PFSK-1 (cell line): Measurements from ENCODE around the gene TRIM8.

Source experiments
- FOXP2 ChIP-seq: optimal IDR thresholded peaks from 2 replicates; pipeline ENCODE3; 2011; ENCODE audit warnings: borderline replicate concordance, control low read depth, inconsistent platforms; ENCODE audit not compliant: insufficient read depth; ENCODE audit errors: extremely low read length, extremely low read depth
- POLR2AphosphoS5 ChIP-seq: IDR thresholded peaks from 2 replicates; pipeline ENCODE4 v1.6.1; 2012; ENCODE audit warnings: low read depth, mild to moderate bottlenecking, control low read depth, low read length, moderate library complexity
- SIN3A ChIP-seq: IDR thresholded peaks from 2 replicates; pipeline ENCODE4 v1.6.1; 2012; ENCODE audit warnings: mild to moderate bottlenecking, low read length, moderate library complexity, borderline replicate concordance; ENCODE audit not compliant: insufficient read depth
- TAF1 ChIP-seq: IDR thresholded peaks from 2 replicates; pipeline ENCODE4 v1.6.1; 2012; ENCODE audit warnings: low read length, control low read depth, borderline replicate concordance; ENCODE audit not compliant: insufficient read depth
- TF ChIP-seq, protein P1 (sequence below), 2 experiments: IDR thresholded peaks; 2 replicates each; pipeline versions ENCODE4 v1.6.1 to v1.8.0; 2011 to 2012; ENCODE audit warnings: low read depth in 2 of 2, low read length in 2 of 2, control low read depth in 1 of 2, inconsistent platforms in 1 of 2, mild to moderate bottlenecking in 1 of 2, moderate library complexity in 1 of 2; ENCODE audit not compliant: insufficient read depth in 1 of 2

Gene TRIM8

DNA sequence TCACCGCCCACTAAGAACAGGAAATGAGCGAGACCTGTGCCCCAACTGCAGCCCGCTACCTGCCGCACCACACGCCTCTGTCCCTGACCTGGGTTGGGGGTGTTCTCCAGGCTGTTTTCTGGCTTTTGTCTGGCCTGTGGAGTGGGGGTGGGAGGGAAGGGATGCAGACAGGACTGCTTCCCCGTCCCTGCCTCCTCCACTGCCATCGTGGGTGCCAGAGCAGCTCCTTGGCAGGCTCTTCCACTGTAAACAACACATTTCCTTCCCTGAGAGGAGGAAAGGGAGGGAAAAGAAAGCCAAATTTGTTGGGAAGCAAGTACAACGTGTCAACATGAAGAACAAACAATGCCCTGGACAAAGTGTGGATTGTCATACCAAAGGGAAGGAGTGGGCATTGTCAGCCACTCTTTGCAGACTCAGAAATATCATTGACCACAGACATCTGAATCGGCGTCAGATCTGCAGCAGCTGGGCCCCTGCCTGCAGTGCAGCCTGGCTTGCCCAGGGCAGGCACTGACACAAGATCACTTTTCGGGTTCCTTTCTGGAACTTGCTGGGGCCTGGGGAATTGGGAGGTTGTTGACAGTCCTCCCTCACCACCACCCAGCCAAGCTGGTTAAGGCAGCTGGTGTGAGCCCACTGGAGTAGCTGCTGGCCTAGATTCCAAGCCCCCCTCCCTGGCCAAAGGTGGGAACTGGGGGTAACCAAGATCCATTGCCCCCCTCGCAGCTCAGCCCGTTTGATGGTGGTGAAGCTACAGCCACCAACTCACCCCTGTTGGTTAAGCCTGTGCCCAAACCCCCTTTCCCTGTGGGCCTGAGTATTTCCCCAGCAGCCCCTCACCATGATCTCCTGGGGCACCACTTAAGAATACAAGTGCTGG, 22.6 kb upstream of the TRIM8 start:
- TF ChIP-seq FOXP2 (no peak), TAF1 (no peak), POLR2AphosphoS5 (no peak)

DNA sequence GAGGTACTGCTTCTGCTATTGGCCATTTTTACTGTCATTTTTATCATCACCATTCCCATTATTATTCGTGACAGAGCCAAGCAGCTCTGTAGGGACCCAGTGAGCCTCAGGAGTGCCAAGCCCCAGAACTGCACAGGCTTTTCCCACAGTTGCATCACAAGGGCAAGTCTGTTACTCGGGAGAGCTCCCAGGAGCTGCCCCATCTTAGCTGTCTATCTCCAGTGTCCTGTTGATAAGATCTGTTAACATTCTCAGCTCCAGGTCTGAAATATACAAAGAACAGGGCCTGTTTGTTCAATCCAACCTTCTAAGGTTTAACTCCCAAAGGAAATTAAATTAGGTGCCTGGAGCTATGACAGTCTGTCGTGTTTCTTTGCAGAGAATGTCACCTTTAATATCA, 20.2 kb upstream of the TRIM8 start:
- TF ChIP-seq FOXP2 (no peak), POLR2AphosphoS5 (no peak), TAF1 (no peak), SIN3A (no peak)
- TF ChIP-seq, protein P1, sequence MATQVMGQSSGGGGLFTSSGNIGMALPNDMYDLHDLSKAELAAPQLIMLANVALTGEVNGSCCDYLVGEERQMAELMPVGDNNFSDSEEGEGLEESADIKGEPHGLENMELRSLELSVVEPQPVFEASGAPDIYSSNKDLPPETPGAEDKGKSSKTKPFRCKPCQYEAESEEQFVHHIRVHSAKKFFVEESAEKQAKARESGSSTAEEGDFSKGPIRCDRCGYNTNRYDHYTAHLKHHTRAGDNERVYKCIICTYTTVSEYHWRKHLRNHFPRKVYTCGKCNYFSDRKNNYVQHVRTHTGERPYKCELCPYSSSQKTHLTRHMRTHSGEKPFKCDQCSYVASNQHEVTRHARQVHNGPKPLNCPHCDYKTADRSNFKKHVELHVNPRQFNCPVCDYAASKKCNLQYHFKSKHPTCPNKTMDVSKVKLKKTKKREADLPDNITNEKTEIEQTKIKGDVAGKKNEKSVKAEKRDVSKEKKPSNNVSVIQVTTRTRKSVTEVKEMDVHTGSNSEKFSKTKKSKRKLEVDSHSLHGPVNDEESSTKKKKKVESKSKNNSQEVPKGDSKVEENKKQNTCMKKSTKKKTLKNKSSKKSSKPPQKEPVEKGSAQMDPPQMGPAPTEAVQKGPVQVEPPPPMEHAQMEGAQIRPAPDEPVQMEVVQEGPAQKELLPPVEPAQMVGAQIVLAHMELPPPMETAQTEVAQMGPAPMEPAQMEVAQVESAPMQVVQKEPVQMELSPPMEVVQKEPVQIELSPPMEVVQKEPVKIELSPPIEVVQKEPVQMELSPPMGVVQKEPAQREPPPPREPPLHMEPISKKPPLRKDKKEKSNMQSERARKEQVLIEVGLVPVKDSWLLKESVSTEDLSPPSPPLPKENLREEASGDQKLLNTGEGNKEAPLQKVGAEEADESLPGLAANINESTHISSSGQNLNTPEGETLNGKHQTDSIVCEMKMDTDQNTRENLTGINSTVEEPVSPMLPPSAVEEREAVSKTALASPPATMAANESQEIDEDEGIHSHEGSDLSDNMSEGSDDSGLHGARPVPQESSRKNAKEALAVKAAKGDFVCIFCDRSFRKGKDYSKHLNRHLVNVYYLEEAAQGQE (IDR thresholded peaks at IDR 0.05; ENCODE audit: insufficient read depth in 1 of 2, low read depth in 2 of 2, low read length in 2 of 2) = no peak

DNA sequence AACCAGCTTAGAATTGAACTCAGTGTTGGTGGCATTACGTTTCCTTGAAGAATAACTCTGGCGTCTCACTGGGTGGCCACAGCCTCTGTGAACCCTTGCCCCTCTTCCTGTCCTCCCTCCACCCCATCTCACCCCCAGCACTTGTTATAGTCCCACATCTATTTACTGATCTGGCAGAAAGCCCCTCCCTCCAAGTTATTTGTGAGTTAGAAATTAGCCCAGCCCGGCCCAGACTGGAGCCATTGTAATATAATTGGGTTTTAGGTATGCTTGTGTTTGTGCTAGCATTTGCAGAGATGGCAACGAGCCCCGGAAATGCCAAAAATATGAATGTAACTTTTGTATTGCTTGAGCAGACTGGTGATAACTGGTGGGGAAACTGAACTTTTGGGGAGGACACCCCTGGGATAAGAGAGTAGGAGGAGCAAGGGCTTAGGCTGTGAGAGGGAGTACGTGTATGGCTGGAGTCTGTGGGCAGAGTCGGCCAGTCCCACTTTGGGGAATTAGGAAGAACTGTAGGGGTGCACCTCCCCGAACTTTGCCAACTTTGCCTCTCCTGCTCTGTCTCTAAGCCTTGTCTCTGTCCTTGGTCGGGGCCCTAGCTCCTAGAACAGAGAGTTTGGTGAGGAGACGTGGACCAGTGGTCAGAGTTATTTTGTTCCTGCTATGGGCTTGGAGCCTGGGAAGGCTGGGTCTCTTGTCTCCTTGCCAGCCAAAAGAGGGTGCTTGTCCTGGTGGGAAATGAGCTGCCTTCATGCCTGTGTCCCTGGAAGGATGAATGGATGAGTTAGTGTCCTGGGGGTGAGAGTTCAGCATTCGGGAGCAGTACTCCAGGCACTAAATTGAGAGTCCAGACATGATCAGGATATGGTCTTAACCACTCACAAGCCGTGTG, 19.3 kb upstream of the TRIM8 start:
- TF ChIP-seq FOXP2 (no peak), TAF1 (no peak), POLR2AphosphoS5 (no peak), SIN3A (no peak)
- TF ChIP-seq, protein P1 (IDR thresholded peaks at IDR 0.05; ENCODE audit: insufficient read depth in 1 of 2, low read depth in 2 of 2, low read length in 2 of 2) = no peak

DNA sequence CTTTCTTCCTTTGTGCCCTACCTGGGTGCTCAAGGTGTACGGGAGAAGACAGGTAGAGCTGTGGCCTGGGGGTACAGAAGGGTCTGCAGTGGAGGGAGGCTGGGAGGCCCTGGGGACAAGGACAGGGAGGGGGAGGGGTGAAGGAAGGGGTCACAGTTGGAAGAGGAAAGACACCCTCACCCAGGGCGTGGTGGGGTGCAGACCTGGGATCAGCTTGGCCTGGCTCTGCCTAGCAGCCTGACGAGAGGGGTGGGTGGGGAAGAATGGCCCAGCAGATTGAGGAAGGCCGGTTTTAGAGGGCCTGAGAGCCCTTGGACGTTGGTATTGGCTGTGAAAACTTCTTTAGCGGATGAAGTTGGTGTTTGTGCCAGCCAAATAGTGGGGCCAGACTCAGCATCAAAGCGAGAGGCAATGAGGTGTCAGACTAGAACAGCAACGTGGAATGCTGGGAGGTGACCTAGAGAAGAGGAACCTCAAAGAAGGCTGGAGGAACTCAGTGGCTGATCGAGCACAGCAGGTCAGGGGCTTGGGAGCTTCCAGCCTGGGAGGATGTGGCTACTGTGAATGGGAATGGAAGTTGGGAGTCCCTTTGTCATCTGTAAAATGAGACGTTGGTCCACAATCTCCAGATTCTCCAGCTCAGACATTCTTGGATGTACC, 18.1 kb upstream of the TRIM8 start:
- TF ChIP-seq FOXP2 (no peak), POLR2AphosphoS5 (no peak), SIN3A (no peak)

DNA sequence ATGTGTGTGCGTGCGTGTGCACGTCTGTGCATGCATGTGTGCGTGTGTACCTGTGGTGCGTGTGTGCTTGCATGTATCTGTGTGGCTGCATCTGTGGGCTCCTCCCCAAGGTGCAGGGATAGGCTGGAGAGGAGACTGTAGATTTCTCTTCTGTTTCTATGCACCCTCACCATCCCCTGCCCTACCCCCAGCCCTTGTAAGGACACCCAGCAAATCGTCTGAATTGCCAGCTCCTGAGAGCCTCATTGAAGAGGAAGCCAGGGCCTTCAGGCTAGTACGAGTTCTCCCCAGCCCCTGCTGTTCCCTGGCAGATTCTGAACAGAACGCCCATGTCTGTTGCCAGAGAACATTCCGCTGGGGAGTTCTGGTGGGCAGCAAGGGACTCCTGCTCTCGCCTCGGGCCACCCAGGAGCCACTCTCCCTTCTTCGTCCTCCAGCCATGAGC, 17.0 kb upstream of the TRIM8 start:
- TF ChIP-seq SIN3A (no peak), FOXP2 (no peak), TAF1 (no peak), POLR2AphosphoS5 (no peak)
- TF ChIP-seq, protein P1 (IDR thresholded peaks at IDR 0.05; ENCODE audit: insufficient read depth in 1 of 2, low read depth in 2 of 2, low read length in 2 of 2) = no peak
